ENCODE results near the gene GPC5. TPM values are rescaled to one million over a fixed set of nuclear protein-coding genes. Genes with fewer than 3 reads are reported as not detected.

The GPC5 gene
- total RNA-seq, 1 donor from 2014 or later, result 0.28 TPM

DNA sequence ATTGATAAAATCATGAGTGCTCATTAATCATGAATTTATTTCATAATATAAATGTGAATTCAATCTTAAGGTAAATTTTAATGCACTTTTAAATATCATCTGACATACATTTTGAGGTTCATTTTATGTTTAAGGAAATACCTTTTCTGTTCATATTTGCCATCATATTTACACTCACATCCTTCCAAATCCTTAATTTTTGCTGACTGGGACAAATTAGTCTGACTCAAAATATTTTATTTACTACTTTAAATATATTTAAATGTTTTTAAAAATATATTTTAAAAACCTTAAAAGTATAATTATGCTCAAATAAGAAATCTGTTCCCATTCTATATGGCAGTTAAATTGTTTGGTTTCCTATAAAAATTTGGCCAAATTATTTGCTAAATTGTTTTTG, 438.1 kb downstream of the GPC5 start:
- Mint-ChIP-seq H3K9me3 (peaks cover 2% of the 10 kb centered on the region), H3K27ac (ENCODE audit: unreplicated experiment) (no peak overlapping the region), H3K27me3 (ENCODE audit: low read depth) (no peaks in the 10 kb centered on the region), H3K4me3 (no peak overlapping the region), H3K4me1 (no peaks in the 10 kb centered on the region), H3K36me3 (ENCODE audit: low read depth) (no peaks in the 10 kb centered on the region)
- no peak for TF ChIP-seq CTCF (conservative IDR thresholded peaks at IDR 0.05)
- DNase-seq (ENCODE audit: low read depth, low spot score), result no peak

GRCh38 chr13:91845612-91846011, 447.2 kb downstream of the GPC5 start:
- DNase-seq (ENCODE audit: low read depth, low spot score), result no peak
- Mint-ChIP-seq H3K27me3 (ENCODE audit: low read depth) (peaks cover 4% of the 10 kb centered on the region), H3K4me1 (no peaks in the 10 kb centered on the region), H3K4me3 (no peak overlapping the region), H3K27ac (ENCODE audit: unreplicated experiment) (no peak overlapping the region), H3K9me3 (no peaks in the 10 kb centered on the region), H3K36me3 (ENCODE audit: low read depth) (no peaks in the 10 kb centered on the region)
- TF ChIP-seq CTCF (conservative IDR thresholded peaks at IDR 0.05), result no peak

GRCh38 chr13:91863699-91864098, 465.3 kb downstream of the GPC5 start:
- no peak for TF ChIP-seq CTCF (conservative IDR thresholded peaks at IDR 0.05)
- no peaks in the 10 kb centered on the region for H3K36me3 Mint-ChIP-seq (ENCODE audit: low read depth)

GRCh38 chr13:91868351-91868750, 469.9 kb downstream of the GPC5 start:
- Mint-ChIP-seq H3K4me1 (no peaks in the 10 kb centered on the region), H3K27me3 (ENCODE audit: low read depth) (peaks cover 2% of the 10 kb centered on the region), H3K4me3 (no peak overlapping the region), H3K36me3 (ENCODE audit: low read depth) (no peaks in the 10 kb centered on the region), H3K27ac (ENCODE audit: unreplicated experiment) (no peak overlapping the region), H3K9me3 (no peaks in the 10 kb centered on the region)
- no peak for TF ChIP-seq CTCF (conservative IDR thresholded peaks at IDR 0.05)
- no peak for DNase-seq (ENCODE audit: low read depth, low spot score)

More at GRCh38 chr13:91863699-91864098, 465.3 kb downstream of the GPC5 start:
- Mint-ChIP-seq H3K4me1 (no peaks in the 10 kb centered on the region), H3K4me3 (no peak overlapping the region), H3K27ac (ENCODE audit: unreplicated experiment) (no peak overlapping the region), H3K27me3 (ENCODE audit: low read depth) (peaks cover 6% of the 10 kb centered on the region), H3K9me3 (no peaks in the 10 kb centered on the region)
- DNase-seq (ENCODE audit: low read depth, low spot score), result no peak

GRCh38 chr13:91878491-91878890, 480.1 kb downstream of the GPC5 start:
- H3K4me3 Mint-ChIP-seq, result no peak overlapping the region
- no peaks in the 10 kb centered on the region for H3K9me3 Mint-ChIP-seq
- no peak overlapping the region for H3K27ac Mint-ChIP-seq (ENCODE audit: unreplicated experiment)
- H3K4me1 Mint-ChIP-seq, result no peaks in the 10 kb centered on the region
- no peaks in the 10 kb centered on the region for H3K27me3 Mint-ChIP-seq (ENCODE audit: low read depth)
- no peaks in the 10 kb centered on the region for H3K36me3 Mint-ChIP-seq (ENCODE audit: low read depth)
- DNase-seq (ENCODE audit: low read depth, low spot score), result no peak
- TF ChIP-seq CTCF (conservative IDR thresholded peaks at IDR 0.05), result no peak

DNA sequence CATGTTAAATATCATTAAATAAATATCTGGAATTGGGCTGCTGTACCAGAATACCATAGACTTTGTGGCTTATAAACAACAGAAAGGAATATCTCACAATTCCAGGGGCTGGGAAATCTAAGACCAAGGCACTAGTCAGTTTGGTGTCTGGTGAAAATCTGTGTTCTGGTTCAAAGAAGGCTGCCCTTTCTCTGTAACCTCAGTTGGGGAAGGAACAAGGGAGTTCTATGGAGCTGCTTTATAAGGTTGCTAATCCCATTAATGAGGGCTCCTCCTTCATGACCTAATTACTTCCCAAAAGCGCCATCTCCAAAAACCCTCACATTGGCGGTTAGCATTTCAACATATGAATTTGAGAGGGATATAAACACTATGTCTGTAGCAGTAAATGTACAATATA, 480.9 kb downstream of the GPC5 start:
- Mint-ChIP-seq H3K4me3 (no peak overlapping the region), H3K27me3 (ENCODE audit: low read depth) (no peaks in the 10 kb centered on the region), H3K4me1 (no peaks in the 10 kb centered on the region), H3K27ac (ENCODE audit: unreplicated experiment) (no peak overlapping the region), H3K9me3 (no peaks in the 10 kb centered on the region), H3K36me3 (ENCODE audit: low read depth) (no peaks in the 10 kb centered on the region)
- DNase-seq (ENCODE audit: low read depth, low spot score), result no peak
- TF ChIP-seq CTCF (conservative IDR thresholded peaks at IDR 0.05), result no peak
